Measurements from ENCODE around the gene SMIM13.

SMIM13 gene

GRCh38 chr6:11094411-11094851, 797 bp downstream of the SMIM13 start:
- TF ChIP-seq CTCF (IDR thresholded peaks at IDR 0.05; ENCODE audit: low read depth, low read length, missing control alignments), result no peak
- peak; percentile 45 for DNase-seq (ENCODE audit: low read depth)
- H3K4me3 ChIP-seq (ENCODE audit: low read depth, low read length), result peak overlapping the region; percentile 95

- no peak for DNase-seq (ENCODE audit: low read depth)
- H3K4me3 ChIP-seq (ENCODE audit: low read depth, low read length), result peak overlapping the region; percentile 95
- no peak for TF ChIP-seq CTCF (IDR thresholded peaks at IDR 0.05; ENCODE audit: low read depth, low read length, missing control alignments)
Measured at GRCh38 chr6:11094941-11095340, 1.3 kb downstream of the SMIM13 start.

- TF ChIP-seq CTCF (IDR thresholded peaks at IDR 0.05; ENCODE audit: low read depth, low read length, missing control alignments), result no peak
- H3K4me3 ChIP-seq (ENCODE audit: low read depth, low read length), result no peak overlapping the region; the same call in 1 of the 2 replicates
- no peak for DNase-seq (ENCODE audit: low read depth)
Measured at GRCh38 chr6:11096109-11096508, 2.5 kb downstream of the SMIM13 start.

- TF ChIP-seq CTCF (IDR thresholded peaks at IDR 0.05; ENCODE audit: low read depth, low read length, missing control alignments), result no peak
- no peak overlapping the region for H3K4me3 ChIP-seq (ENCODE audit: low read depth, low read length)
Measured at GRCh38 chr6:11097476-11097875, 3.8 kb downstream of the SMIM13 start.

GRCh38 chr6:11098004-11098403, 4.4 kb downstream of the SMIM13 start:
- H3K4me3 ChIP-seq (ENCODE audit: low read depth, low read length), result no peak overlapping the region
- DNase-seq (ENCODE audit: low read depth), result no peak
- TF ChIP-seq CTCF (IDR thresholded peaks at IDR 0.05; ENCODE audit: low read depth, low read length, missing control alignments), result no peak

More at GRCh38 chr6:11097476-11097875, 3.8 kb downstream of the SMIM13 start:
- DNase-seq (ENCODE audit: low read depth), result no peak

- DNase-seq (ENCODE audit: low read depth), result no peak
- no peak overlapping the region for H3K4me3 ChIP-seq (ENCODE audit: low read depth, low read length)
- no peak for TF ChIP-seq CTCF (IDR thresholded peaks at IDR 0.05; ENCODE audit: low read depth, low read length, missing control alignments)
Measured at GRCh38 chr6:11101417-11101816, 7.8 kb downstream of the SMIM13 start.

GRCh38 chr6:11103065-11103464, 9.4 kb downstream of the SMIM13 start:
- H3K4me3 ChIP-seq (ENCODE audit: low read depth, low read length), result no peak overlapping the region
- DNase-seq (ENCODE audit: low read depth), result no peak
- no peak for TF ChIP-seq CTCF (IDR thresholded peaks at IDR 0.05; ENCODE audit: low read depth, low read length, missing control alignments)
